Pancreas (tissue), 10 donors: ENCODE measurements around the gene NGDN. TPM values are rescaled to one million over a fixed set of nuclear protein-coding genes. Genes with fewer than 3 reads are reported as not detected.

Experiments used
- ATAC-seq, 4 donors: fragments of 200-7000 bp; cut with Tn5 transposase; one replicate each; pipeline versions ENCODE4 v1.8.0 to v1.9.1; 2020; ENCODE audit warnings: mild to moderate bottlenecking in 4 of 4, moderate library complexity in 4 of 4
- DNase-seq, 6 donors: peaks; one replicate each; pipeline ENCODE4 v3.0.0-alpha.2; 2020
- FAIRE-seq: peaks from 2 replicates; lab custom pipeline; 2012; peaks lifted over from hg19 to GRCh38; lab: Jason Lieb, UNC
- H3K27ac ChIP-seq, 4 donors: fragments of 200-600 bp; sonication (generic); 1 replicate in 3 of 4; 2 replicates in 1 of 4; pipeline versions ENCODE4 v1.5.0 to v1.8.0; 2020
- H3K27me3 ChIP-seq, 4 donors: fragments of 200-600 bp; one replicate each; pipeline ENCODE4 v1.8.0; 2021
- H3K36me3 ChIP-seq, 3 donors: fragments of 200-600 bp; sonication (generic) in 1 of 3; one replicate each; pipeline versions ENCODE4 v1.5.0 to v1.8.0; 2020 to 2021
- H3K4me1 ChIP-seq, 3 donors: fragments of 200-600 bp; one replicate each; pipeline ENCODE4 v1.8.0; 2021
- H3K4me3 ChIP-seq, 4 donors: fragments of 200-600 bp; sonication (generic) in 2 of 4; one replicate each; pipeline versions ENCODE4 v1.5.0 to v1.8.0; 2020 to 2021
- H3K9me3 ChIP-seq, 4 donors: fragments of 200-600 bp; one replicate each; pipeline ENCODE4 v1.8.0; 2021
- WGBS, 2 donors: extraction: QIAGEN DNeasy Blood & Tissue Kit; methylation state at CpG; one replicate each; pipeline ENCODE4 v1.1.7; 2013; 5-methylcytosine and 5-hydroxymethylcytosine counted together
- intact Hi-C, 3 donors: fragments of 100-400 bp; cut with DNase I; formaldehyde crosslinking; loops; one replicate each; pipeline versions ENCODE4 v1.11.1 to v1.14.2; 2022
- polyA plus RNA-seq, 2 donors: library from polyadenylated mRNA; stranded (reverse); fragments of 200-250 nt; gene quantifications; one replicate each; pipeline ENCODE4 v1.2.3, GENCODE V29; 2013
- total RNA-seq, 6 donors: library from RNA; stranded (reverse); fragmentation: NEBNext Ultra II Directional in 4 of 6; extraction: Animal tissue kit (Norgen Biotek cat#: 25700) in 4 of 6; gene quantifications; one replicate each; pipeline versions ENCODE4 v1.2.1 to v1.2.4, GENCODE V29; 2021 to 2023
- TF ChIP-seq, protein P1 (sequence below), 4 donors: fragments of 200-600 bp; sonication (generic) in 3 of 4; IDR thresholded peaks; one replicate each; pipeline versions ENCODE4 v1.5.0 to v1.8.0; 2021; ENCODE audit warnings: antibody characterized with exemption in 4 of 4
- donor health status: healthy with polysubstance abuse.
- donor health status: DM: no; HTN: no; CAD: no; lungs with moderate emphysema.
- donor health status: DM: no; HTN: no; CAD: no.
- donor health status: control.
- donor health status: control.
- donor health status: Bipolar disorder and iron deficiency.
- donor health status: DM: yes; HTN: yes; CAD: no.
- donor health status: DM: no; HTN: no; CAD: no.
- donor health status: DM: no; HTN: no; CAD: no.
- donor health status: DM: yes; HTN: yes; CAD: no.

NGDN gene
- total and polyA plus RNA-seq, 8 donors: 9.8 to 33.7 (median 15.5) TPM

DNA sequence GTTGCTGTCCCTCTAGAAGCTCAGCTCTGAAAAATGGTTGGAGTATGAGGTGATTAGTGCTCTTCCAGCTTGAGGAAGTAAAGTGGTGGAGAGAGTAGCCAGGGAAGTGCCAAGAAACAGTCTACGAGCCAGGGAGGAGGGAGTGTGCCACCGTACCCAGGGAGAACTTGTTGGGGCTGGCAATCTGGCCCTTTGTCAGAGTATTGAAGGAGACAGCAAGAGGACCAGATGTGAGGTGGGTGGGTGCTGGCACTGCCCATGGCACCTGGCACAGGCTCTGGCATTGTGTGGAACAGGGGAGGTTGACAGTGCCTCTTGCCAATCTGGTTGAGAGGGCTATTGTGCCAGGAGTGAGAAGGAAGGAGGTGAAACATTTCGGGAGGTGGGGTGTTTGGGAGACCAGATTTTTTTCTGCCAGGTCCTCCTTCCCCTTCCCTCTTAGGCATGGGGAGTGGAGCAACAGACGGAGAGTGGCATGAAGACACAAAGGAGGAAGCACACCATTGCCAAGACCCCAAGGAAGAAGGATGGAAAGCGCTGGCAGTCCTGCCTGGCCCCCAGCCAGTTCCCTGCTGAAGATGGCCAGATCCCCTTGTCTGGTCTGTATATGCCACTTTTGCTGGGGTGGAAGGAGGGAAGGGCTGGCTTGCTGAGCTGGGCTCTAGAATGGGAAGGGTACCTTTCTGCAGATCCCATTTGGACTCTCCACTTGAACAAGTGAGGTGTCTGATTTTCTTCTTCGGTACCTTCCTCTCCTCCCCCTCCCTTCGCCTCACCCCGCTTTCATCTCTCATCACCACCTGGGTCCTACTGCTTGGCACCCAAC is 44.5 kb downstream of the NGDN start:
- no peak for ATAC-seq
- H3K4me3 ChIP-seq: no peak overlapping the region
- no peaks in the 10 kb centered on the region for H3K4me1 ChIP-seq
- H3K36me3 ChIP-seq: no peaks in the 10 kb centered on the region
- DNase-seq: no peak
- no peaks in the 10 kb centered on the region for H3K9me3 ChIP-seq
- TF ChIP-seq, protein P1, sequence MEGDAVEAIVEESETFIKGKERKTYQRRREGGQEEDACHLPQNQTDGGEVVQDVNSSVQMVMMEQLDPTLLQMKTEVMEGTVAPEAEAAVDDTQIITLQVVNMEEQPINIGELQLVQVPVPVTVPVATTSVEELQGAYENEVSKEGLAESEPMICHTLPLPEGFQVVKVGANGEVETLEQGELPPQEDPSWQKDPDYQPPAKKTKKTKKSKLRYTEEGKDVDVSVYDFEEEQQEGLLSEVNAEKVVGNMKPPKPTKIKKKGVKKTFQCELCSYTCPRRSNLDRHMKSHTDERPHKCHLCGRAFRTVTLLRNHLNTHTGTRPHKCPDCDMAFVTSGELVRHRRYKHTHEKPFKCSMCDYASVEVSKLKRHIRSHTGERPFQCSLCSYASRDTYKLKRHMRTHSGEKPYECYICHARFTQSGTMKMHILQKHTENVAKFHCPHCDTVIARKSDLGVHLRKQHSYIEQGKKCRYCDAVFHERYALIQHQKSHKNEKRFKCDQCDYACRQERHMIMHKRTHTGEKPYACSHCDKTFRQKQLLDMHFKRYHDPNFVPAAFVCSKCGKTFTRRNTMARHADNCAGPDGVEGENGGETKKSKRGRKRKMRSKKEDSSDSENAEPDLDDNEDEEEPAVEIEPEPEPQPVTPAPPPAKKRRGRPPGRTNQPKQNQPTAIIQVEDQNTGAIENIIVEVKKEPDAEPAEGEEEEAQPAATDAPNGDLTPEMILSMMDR (IDR thresholded peaks at IDR 0.05): no peak
- WGBS, 2 donors: 89 to 92% methylated on average over 8 of the region's 8 CpGs
- H3K27ac ChIP-seq: no peak overlapping the region
- H3K27me3 ChIP-seq: no peaks in the 10 kb centered on the region
- intact Hi-C loops: no loop called here
- no peak for FAIRE-seq

DNA sequence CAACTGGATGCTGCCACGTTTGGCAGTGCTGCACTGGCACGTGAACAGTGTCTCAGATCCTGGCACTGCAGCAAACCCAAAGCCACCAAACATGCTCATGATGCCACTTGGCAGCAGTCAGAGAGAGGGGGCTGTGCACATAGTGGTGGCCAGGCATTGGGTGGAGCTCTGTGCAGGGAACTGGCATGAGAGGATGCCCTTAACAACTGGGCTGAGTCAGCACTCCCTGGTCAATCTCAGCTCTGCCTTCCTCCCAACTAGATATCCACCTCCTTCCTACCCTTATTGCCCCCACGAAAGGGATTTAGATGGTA is 45.1 kb downstream of the NGDN start:
- WGBS, 2 donors: 52 to 82% methylated on average over 3 of the region's 3 CpGs
- ATAC-seq (no peak), FAIRE-seq (no peak), DNase-seq (no peak)
- H3K4me3 ChIP-seq: no peak overlapping the region
- intact Hi-C loops: no loop called here
- no peaks in the 10 kb centered on the region for H3K36me3 ChIP-seq
- no peaks in the 10 kb centered on the region for H3K9me3 ChIP-seq
- TF ChIP-seq, protein P1 (IDR thresholded peaks at IDR 0.05): no peak
- H3K4me1 ChIP-seq: no peaks in the 10 kb centered on the region
- no peaks in the 10 kb centered on the region for H3K27me3 ChIP-seq
- H3K27ac ChIP-seq: no peak overlapping the region

DNA sequence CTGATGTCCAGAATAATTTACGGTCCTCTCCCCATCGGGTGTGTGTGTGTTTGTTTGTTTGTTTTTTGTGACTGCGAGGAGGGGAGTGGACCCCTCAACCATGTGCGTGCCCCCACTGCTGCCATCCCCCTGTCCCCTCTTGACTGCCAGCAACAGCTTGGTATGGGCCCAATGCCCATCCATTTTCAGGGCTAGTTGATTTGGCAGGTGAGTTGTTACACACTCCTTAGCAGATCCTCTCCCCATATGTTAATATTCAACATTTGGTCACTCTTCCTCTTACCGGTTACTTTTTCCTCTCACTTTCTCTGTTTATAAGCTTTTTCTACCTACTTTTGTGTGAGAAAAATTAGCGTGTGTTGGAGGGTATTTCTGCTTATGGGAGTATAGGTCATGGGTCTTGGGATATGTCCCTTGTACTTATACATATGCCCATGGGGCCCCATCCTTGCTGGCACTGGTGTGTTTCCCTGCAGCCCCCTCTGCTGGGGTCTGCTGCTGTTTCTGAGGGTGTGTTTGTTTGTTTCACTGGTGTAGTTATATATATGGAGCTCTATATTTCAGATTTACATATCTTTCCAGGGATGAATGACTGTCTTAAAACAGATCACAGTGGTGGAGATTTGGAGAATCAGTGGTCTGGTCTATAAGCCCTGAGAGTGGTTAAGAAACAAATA is 48.3 kb downstream of the NGDN start:
- H3K9me3 ChIP-seq: no peaks in the 10 kb centered on the region
- DNase-seq (no peak), ATAC-seq (no peak), FAIRE-seq (no peak)
- no peaks in the 10 kb centered on the region for H3K4me1 ChIP-seq
- H3K4me3 ChIP-seq: no peak overlapping the region
- no peak overlapping the region for H3K27ac ChIP-seq
- 73 to 75% methylated on average over 6 of the region's 6 CpGs for WGBS, 2 donors
- intact Hi-C loops: no loop called here
- TF ChIP-seq, protein P1 (IDR thresholded peaks at IDR 0.05): no peak
- H3K27me3 ChIP-seq: no peaks in the 10 kb centered on the region
- H3K36me3 ChIP-seq: no peaks in the 10 kb centered on the region

DNA sequence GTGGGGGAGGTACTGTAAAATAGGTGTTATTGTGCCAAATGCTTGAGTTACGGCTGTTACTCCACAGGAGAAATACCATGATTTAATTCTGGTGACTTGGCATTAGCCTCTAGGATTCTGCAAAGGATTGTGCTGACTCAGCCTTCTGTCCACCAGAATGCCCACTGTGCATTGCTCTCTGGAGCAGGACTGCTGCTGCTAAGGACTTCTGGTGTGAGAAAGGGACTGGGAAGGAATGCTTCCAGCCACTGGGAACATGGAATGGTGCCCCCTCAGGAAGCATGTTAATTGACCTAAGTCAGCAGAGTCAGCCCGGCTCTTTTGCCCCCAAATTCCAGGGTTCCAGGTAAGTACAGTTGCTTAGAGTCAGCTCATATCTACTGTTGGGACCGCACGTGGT is 49.2 kb downstream of the NGDN start:
- Histone ChIP-seq H3K4me3 (no peak overlapping the region), H3K27ac (no peak overlapping the region), H3K4me1 (no peaks in the 10 kb centered on the region), H3K9me3 (no peaks in the 10 kb centered on the region), H3K36me3 (no peaks in the 10 kb centered on the region), H3K27me3 (no peaks in the 10 kb centered on the region)
- ATAC-seq: no peak
- TF ChIP-seq, protein P1 (IDR thresholded peaks at IDR 0.05): no peak
- no peak for FAIRE-seq
- 82 to 85% methylated on average over 4 of the region's 4 CpGs for WGBS, 2 donors
- DNase-seq: no peak
- intact Hi-C loops: no loop called here
